DOHH2 (cell line): ENCODE data around the gene QSOX2.

Source experiments
- CTCF ChIP-seq: fragments of 200-600 bp; sonication (generic); IDR thresholded peaks from one replicate; pipeline ENCODE4 v1.5.1; 2014; ENCODE audit warnings: antibody characterized with exemption, mild to moderate bottlenecking, low read depth, low read length; ENCODE audit not compliant: poor library complexity, severe bottlenecking
- EZH2phosphoT487 ChIP-seq: fragments of 200-600 bp; sonication (generic); IDR thresholded peaks from 2 replicates; pipeline ENCODE4 v1.6.1; 2017; ENCODE audit warnings: borderline replicate concordance, mild to moderate bottlenecking, antibody characterized with exemption, low read length, moderate library complexity, mixed read lengths

GRCh38 chr9:136275655-136276429, 30.2 kb upstream of the QSOX2 start:
- TF ChIP-seq CTCF (no peak), EZH2phosphoT487 (no peak)
